Spleen (tissue), 11 donors: ENCODE results near the gene CRAT. TPM values are rescaled to one million over a fixed set of nuclear protein-coding genes. Genes with fewer than 3 reads are reported as not detected.
A peak's percentile ranks its signal among the peaks of the same experiment; 100 is the strongest.

Experiments used
- DNase-seq: peaks from one replicate; pipeline ENCODE4 v3.0.0-alpha.2; 2020
- H3K27ac ChIP-seq, 8 donors: fragments of 200-600 bp; sonication (generic) in 7 of 8; 1 replicate in 4 of 8; 2 replicates in 4 of 8; pipeline versions ENCODE4 v1.5.0 to v1.8.0; 2016 to 2021; ENCODE audit warnings: inconsistent platforms in 4 of 8, mild to moderate bottlenecking in 4 of 8, moderate library complexity in 1 of 8
- H3K27me3 ChIP-seq, 7 donors: fragments of 200-600 bp; sonication (generic) in 6 of 7; replicated peaks in 1 of 7; 1 replicate in 4 of 7; 2 replicates in 3 of 7; pipeline versions ENCODE4 v1.5.0 to v1.8.0; 2016 to 2021; ENCODE audit warnings: inconsistent platforms in 3 of 7, mild to moderate bottlenecking in 1 of 7
- H3K36me3 ChIP-seq, 6 donors: fragments of 200-600 bp; sonication (generic) in 5 of 6; 1 replicate in 4 of 6; 2 replicates in 2 of 6; pipeline versions ENCODE4 v1.5.0 to v1.8.0; 2016 to 2021; ENCODE audit warnings: inconsistent platforms in 2 of 6
- H3K4me1 ChIP-seq, 6 donors: fragments of 200-600 bp; sonication (generic) in 5 of 6; 1 replicate in 3 of 6; 2 replicates in 3 of 6; pipeline versions ENCODE4 v1.5.0 to v1.8.0; 2016 to 2021; ENCODE audit warnings: inconsistent platforms in 3 of 6
- H3K4me3 ChIP-seq, 8 donors: fragments of 200-600 bp; sonication (generic) in 7 of 8; 1 replicate in 4 of 8; 2 replicates in 4 of 8; pipeline versions ENCODE4 v1.5.0 to v1.8.0; 2016 to 2021; ENCODE audit warnings: inconsistent platforms in 4 of 8, mild to moderate bottlenecking in 4 of 8, moderate library complexity in 2 of 8
- H3K9me3 ChIP-seq, 8 donors: fragments of 200-600 bp; sonication (generic) in 7 of 8; 1 replicate in 4 of 8; 2 replicates in 4 of 8; pipeline versions ENCODE4 v1.5.0 to v1.8.0; 2016 to 2021; ENCODE audit warnings: inconsistent platforms in 4 of 8
- CTCF ChIP-seq, 11 experiments: fragments of 200-600 bp in 7 of 11; fragments of 450-650 bp in 4 of 11; sonication (generic) in 4 of 11; IDR thresholded peaks in 8 of 11; conservative IDR thresholded peaks in 3 of 11; 1 replicate in 7 of 11; 2 replicates in 4 of 11; pipeline versions ENCODE4 v1.4.0 to v1.8.0; 2016 to 2021; ENCODE audit warnings: antibody characterized with exemption in 11 of 11, inconsistent platforms in 4 of 11, mild to moderate bottlenecking in 1 of 11
- POLR2A ChIP-seq, 3 donors: fragments of 450-650 bp; IDR thresholded peaks; one replicate each; pipeline ENCODE4 v1.5.1; 2017; ENCODE audit warnings: antibody characterized with exemption in 3 of 3, mild to moderate bottlenecking in 1 of 3
- POLR2AphosphoS5 ChIP-seq, 3 donors: sonication (generic); formaldehyde crosslinking; IDR thresholded peaks; one replicate each; pipeline ENCODE4 v1.5.1; 2017; ENCODE audit warnings: antibody characterized with exemption in 3 of 3
- WGBS, 5 donors: extraction: QIAGEN DNeasy Blood & Tissue Kit in 3 of 5; methylation state at CpG; one replicate each; pipeline versions ENCODE4 v1.1.5 to v1.1.7; 2013 to 2018; 5-methylcytosine and 5-hydroxymethylcytosine counted together
- intact Hi-C: fragments of 100-400 bp; cut with DNase I; formaldehyde crosslinking; loops from one replicate; pipeline ENCODE4 v1.15.0; 2023; ENCODE audit warnings: low total_unique reads
- polyA plus RNA-seq, 3 donors: library from polyadenylated mRNA; stranded (reverse); fragments of 200-250 nt; gene quantifications; one replicate each; pipeline ENCODE4 v1.2.1, GENCODE V29; 2013
- total RNA-seq, 7 donors: library from RNA; depleted of rRNA in 3 of 7; stranded (reverse); fragments of >200 nt in 3 of 7; fragmentation: NEBNext Ultra II Directional in 4 of 7; extraction: Animal tissue kit (Norgen Biotek cat#: 25700) in 4 of 7; gene quantifications; one replicate each; pipeline versions ENCODE4 v1.1.0 to v1.2.1, GENCODE V29; 2016 to 2021
- donor health status: healthy with polysubstance abuse.
- donor health status: DM: no; HTN: no; CAD: no; lungs with moderate emphysema.
- donor health status: DM: no; HTN: no; CAD: no.
- donor health status: Bipolar disorder and iron deficiency.
- donor health status: healthy.
- donor health status: DM: no; HTN: no; CAD: no.
- donor health status: DM: yes; HTN: yes; CAD: no.

Gene CRAT
- total and polyA plus RNA-seq, 10 donors = 5.7 to 32.3 (median 15.7) TPM

GRCh38 chr9:129093602-129094386 is 16.8 kb downstream of the CRAT start:
- Histone ChIP-seq H3K9me3 (no peaks in the 10 kb centered on the region), H3K4me3 (no peak overlapping the region), H3K27me3 (no peaks in the 10 kb centered on the region), H3K27ac (peak overlapping the region in 7 of 8 donors; percentile 30 to 75 (median 65)), H3K4me1 (peaks cover 0 to 18% (median 9%) of the 10 kb centered on the region in 6 donors), H3K36me3 (peaks cover 5 to 66% (median 28%) of the 10 kb centered on the region in 6 donors)
- no peak for TF ChIP-seq CTCF (IDR thresholded peaks at IDR 0.05 in 8 of 11, conservative IDR thresholded peaks at IDR 0.05 in 3 of 11)
- WGBS, 5 donors = 68 to 79% (median 73%) methylated on average over 17 to 20 of the region's 20 CpGs
- no peak for DNase-seq
- intact Hi-C loops = no loop called here

GRCh38 chr9:129089246-129089645 is 21.3 kb downstream of the CRAT start:
- WGBS, 5 donors = 90 to 98% (median 94%) methylated on average over 8 to 15 of the region's 15 CpGs
- Histone ChIP-seq H3K4me1 (peaks cover 0 to 5% (median under 1%) of the 10 kb centered on the region in 6 donors), H3K9me3 (no peaks in the 10 kb centered on the region), H3K36me3 (peaks cover 5 to 70% (median 50%) of the 10 kb centered on the region in 6 donors), H3K27me3 (no peaks in the 10 kb centered on the region), H3K4me3 (no peak overlapping the region), H3K27ac (no peak overlapping the region)
- TF ChIP-seq POLR2AphosphoS5 (IDR thresholded peaks at IDR 0.05) (peak in 1 of 3 donors; percentile 7), POLR2A (IDR thresholded peaks at IDR 0.05) (no peak)
- intact Hi-C loops = no loop called here
- no peak for DNase-seq

- WGBS, 5 donors = 90 to 96% (median 94%) methylated on average over 5 to 7 of the region's 7 CpGs
- no peak for DNase-seq
- TF ChIP-seq POLR2A (IDR thresholded peaks at IDR 0.05) (no peak), POLR2AphosphoS5 (IDR thresholded peaks at IDR 0.05) (no peak)
- no peaks in the 10 kb centered on the region for H3K9me3 ChIP-seq
- intact Hi-C loops = no loop called here
- H3K27ac ChIP-seq = no peak overlapping the region
- H3K36me3 ChIP-seq = peaks cover under 1 to 55% (median 37%) of the 10 kb centered on the region in 6 donors
- no peak overlapping the region for H3K4me3 ChIP-seq
- H3K4me1 ChIP-seq = peaks cover 16 to 44% (median 26%) of the 10 kb centered on the region in 6 donors
- no peaks in the 10 kb centered on the region for H3K27me3 ChIP-seq
These were observed 26.5 kb downstream of the CRAT start for GRCh38 chr9:129084087-129084486.

GRCh38 chr9:129081388-129081904 is 29.1 kb downstream of the CRAT start:
- intact Hi-C loops = no loop called here
- Histone ChIP-seq H3K27ac (peak overlapping the region; percentile 75 to 95 (median 90)), H3K27me3 (no peaks in the 10 kb centered on the region), H3K4me1 (peaks cover 16 to 45% (median 26%) of the 10 kb centered on the region in 6 donors), H3K9me3 (no peaks in the 10 kb centered on the region), H3K36me3 (peaks cover 0 to 28% (median 18%) of the 10 kb centered on the region in 6 donors), H3K4me3 (peak overlapping the region; percentile 72 to 100 (median 91))
- DNase-seq = peak; percentile 82
- no peak for TF ChIP-seq CTCF (IDR thresholded peaks at IDR 0.05 in 8 of 11, conservative IDR thresholded peaks at IDR 0.05 in 3 of 11)
- no peak for TF ChIP-seq POLR2A (IDR thresholded peaks at IDR 0.05)
- TF ChIP-seq POLR2AphosphoS5 (IDR thresholded peaks at IDR 0.05) = no peak
- whole genome bisulfite sequencing, 5 donors = 2 to 6% (median 4%) methylated on average over 15 to 30 of the region's 30 CpGs
